OCI-M2 (cell line): ENCODE results near the gene REELD1.

Experiments used
- DNase-seq: peaks from one replicate; lab custom pipeline; 2025; ENCODE audit not compliant: unreplicated experiment; lab: John Stamatoyannopoulos, UW

Gene REELD1

DNA sequence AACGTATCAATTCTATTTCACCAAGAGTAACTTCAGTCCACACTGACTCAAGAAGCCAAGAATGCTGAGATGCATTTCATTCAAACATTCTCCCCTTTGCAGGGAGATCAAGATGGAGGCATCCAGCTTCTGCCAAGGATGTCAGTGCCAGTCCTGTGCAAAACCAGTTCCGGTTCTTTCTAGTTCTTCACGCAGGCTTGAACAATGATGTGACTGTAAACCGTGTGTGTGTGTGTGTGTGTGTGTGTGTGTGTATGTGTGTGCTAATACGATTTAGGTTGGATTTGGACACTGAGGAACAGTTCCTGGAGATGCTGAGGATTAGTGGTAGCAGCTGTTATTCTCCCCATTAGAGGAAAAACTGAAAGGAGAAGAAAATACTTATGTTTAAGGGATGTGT lies at the start of gene REELD1:
Gene REELD1, plus strand, starts transcription at position 301 of the 400 bp plus-strand sequence. CDS start 2,415 bp downstream, outside the sequence.
- DNase-seq = no peak

DNA sequence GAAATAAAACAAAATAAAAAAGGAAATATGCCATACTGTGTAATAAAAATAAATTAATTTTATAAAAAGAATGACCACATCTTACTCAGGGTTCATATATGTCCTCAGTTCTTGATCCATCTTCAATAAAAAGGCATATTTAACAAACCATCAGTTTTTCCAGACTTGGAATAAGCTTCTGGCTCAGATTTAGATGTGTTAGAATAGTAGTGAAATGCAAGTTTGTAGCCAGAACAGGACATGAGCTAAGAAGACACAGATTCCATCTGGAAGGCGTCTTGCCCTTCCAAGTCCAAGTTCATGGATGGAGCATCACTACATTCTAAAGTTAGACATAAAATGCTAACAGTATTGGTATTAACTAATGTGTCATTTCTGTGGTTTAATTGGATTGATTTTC lies 49.1 kb upstream of the REELD1 start:
- DNase-seq = no peak

DNA sequence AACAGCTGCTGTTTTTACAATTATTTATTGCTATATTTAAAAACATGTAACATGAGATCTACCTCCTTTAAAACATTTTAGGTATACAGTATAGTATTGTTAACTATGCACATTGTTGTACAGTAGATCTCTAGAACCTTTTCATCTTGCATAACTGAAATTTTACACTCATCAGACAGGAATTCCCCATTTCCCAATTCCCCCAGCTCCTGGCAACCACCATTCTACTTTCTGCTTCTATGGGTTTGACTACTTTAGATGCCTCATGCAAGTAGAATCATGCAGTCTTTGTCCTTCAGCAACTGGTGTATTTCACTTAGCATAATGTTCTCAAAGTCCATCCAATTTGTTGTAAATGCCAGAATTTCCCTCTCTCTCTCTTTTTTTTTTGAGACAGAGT lies 48.5 kb upstream of the REELD1 start:
- no peak for DNase-seq

DNA sequence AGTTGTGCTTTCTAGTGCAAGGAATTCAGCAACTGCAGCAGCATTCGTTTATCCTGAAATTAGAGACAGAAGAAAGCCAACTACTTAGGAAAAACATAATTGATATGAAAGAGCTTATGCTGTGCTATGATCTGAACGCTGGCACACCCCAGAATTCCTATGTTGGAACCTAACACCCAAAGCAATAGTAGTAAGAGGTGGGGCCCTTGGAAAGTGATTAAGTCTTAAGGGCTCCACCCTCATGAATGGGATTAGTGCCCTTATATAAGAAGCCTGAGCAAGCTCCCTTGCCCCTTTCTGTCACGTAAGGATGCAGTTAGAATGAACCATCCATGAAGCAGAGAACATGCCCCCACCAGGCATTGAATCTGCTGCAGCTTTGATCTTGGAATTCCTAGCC lies 44.2 kb upstream of the REELD1 start:
- no peak for DNase-seq

DNA sequence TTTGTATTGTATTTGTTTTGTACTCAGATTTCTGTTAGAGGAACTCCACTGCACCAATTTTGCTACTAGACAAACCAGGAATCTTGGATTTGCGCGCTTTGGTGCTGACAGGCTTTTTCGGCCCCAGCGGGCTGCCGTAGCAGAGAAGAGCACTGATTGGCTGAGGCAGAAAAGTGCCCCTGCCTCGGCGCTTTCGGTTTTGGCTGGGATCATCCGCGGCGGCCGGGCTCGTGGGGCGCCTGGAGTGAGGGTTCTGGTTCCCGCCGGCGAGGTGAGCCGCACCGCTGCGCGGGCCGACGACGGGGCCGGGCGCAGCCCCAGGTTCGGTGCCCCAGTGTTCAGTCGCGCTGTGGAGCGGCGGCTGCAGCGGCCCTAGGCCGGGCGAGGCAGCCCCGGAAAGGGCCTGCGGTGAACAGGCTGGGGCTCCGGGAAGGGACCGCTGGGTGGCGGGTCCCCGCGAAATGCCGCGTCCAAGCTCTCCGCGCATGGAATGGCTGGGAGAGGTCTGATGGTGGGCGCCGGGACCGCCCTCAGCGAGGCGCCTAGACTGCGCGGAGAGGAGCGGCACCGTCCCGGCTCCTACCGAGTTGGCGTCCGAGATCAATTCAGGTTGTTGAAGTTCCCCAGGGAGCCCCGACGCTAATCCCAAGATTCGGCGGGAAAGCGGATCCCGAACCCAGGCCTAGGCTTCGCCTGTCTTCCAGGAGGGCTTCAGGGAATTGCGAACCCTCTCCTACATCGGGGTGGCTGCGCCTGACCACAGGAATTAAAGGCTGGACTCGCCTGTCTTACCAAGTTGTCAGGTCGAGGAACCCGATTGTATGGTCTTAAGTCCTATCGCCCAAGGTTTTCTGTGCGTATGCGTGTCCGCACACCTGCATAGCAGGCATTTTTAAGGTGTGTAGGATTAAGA lies 38.5 kb upstream of the REELD1 start, which contains the start of gene LSM6:
Gene LSM6, plus strand, starts transcription at position 178 of the 913 bp plus-strand sequence. CDS start 7,204 bp downstream, outside the sequence.
- DNase-seq = peak; percentile 21

DNA sequence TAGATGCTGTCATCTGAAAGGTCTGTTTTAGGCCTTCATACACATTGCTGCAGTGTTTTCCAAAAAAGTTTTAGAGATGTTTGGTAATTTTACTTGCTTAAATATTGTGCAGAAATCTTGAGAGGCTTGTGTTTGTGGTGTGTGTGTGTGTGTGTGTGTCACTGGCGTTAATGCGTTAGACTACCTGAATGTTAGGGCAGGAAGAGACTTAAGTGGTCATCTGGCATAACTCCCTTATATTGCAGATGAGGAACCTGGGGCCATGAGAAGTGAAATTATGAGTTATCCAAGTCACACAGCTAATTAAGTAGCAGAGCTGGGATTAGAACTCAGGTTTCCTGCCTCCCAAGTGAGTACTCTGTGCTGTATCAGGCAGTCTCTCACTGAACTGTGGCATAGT lies 37.4 kb upstream of the REELD1 start:
- DNase-seq = no peak

DNA sequence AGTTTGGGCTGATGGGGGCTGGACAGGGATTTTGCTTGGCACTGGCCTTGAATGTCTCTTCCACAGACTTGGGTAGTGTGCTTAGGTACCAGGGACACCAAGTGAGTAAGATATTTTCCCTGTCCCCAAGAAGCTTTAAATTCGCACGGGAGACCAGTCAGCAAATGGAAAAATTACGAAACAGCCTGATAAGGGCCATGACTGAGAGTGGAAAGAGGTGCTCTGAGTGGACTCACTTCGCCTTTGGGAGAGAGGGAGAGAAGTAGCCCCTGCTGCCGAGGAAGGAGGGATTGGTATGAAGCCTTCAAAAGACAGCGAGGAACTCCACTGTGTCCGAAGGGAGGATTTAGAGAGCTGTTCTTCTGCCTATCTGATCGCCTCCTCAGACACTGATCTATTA lies 36.2 kb upstream of the REELD1 start:
- DNase-seq = no peak

DNA sequence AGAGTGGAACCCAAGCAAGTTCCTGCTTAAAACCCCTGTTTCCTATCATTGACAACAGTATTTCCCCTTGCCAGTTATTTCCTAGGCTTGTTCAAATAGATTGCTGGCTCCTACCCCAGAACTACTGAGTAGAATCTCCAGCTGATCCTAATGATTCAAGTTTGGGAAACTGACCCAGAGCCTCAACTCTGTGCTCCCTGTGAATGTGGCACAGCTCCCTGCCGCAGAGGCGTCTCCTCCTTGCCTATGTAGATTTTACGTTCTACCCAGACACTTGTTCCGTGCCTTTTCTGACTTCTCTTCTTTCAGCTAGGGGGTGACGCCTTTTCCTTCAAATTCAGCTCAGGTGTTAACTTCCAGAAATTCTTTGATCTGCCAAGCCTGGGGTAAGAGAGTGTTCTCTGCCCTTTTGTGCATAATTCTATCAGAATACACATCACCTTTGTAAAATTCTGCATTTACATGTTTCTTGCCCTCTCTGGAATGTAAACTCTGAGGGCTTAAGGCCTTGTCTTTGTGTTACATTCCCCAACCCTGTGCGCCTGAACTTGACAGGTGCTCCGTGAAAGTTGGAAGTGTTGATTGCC lies 34.5 kb upstream of the REELD1 start:
- no peak for DNase-seq

DNA sequence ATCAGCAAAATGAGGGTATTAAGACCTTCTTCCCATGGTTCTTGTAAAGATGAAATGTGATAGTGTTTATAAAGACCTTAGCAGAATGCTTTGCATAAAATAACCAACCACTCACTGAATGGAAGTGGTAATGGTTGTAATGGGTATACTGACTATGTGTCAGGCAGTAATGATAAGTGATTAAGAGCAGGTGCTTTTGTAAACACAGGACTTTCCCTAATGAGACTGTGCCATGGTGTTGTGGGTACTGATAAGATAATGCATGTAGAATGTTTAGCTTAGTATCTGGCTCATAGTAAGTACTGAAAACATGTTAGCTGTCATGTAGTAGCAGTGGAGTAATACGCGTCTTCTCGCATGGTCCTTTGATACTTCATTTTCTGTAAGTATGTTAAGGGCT lies 31.9 kb upstream of the REELD1 start:
- DNase-seq = no peak

DNA sequence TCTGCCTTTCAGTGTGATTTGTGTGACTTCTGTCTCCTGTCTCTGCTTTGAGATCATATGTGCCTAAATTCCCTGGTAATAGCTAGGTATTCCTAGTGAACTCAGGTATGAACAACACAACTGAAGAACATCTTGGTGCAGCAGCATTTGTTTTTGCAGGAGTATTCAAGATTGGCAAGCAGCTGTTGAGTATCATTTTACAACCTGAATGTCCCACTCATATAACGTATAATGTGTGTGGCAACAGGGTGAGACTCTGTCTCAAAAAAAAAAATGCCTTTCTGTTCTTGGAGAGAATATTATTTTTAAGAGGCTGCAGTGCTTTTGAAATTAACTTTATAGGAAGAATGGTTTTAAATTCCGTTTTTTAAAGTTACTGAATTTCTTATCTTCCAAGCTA lies 31.1 kb upstream of the REELD1 start:
- DNase-seq = no peak

DNA sequence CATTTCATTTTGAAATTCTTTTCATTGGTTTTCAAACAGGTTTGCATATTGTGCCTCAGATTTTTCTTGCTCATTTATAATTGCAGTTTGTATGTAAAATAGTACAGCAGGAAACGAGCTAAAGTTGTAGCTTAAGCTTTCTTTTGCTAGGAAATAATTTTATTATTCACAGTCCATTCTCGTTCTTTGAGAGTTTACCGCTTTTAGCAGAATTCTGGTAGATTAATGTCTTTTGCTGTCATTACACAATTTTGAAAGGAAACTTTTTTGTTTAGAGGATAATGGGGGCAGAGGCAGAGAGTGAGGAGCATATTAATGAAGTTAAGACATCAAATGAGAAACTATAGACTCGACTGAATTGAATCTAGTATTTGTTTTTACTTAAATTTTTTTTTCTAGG lies 28.3 kb upstream of the REELD1 start:
- DNase-seq = no peak

DNA sequence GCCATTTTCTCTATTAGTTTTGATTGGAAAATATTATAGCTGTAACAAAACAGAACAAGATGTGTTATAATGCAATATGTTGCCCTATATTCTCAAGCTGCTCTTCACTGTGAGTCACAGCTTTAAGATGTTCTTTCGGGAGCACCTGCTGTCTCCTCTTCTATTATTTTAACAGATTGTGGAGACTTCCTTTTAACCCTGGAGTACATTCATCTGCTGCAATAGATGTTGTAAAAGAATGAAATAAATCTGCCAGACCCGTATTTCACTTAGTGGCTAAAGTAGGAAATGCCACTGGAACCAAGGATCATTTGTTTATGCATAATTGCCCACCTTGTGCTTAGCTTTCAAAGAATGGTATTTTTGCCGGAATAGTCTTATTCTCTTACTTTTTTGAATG lies 27.7 kb upstream of the REELD1 start:
- no peak for DNase-seq

DNA sequence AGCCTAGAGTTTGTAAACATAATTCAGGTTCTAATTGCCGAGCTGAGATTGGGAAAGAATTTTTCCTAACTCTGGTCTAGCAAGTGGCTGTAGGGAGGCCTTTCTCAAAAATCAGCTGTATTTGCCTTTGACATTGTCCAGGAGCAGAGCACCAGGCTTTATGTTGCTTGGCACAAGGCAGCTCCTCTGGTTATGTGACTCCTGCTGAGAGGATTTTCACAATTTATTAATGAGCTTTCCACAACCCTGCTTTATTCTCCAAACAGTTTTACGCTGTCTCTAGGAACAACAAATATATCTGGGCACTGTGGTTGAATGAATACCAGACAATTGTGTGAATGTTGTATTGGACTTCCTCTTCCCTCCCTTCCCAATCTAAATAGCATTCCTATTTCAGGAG lies 23.9 kb upstream of the REELD1 start:
- DNase-seq = no peak

DNA sequence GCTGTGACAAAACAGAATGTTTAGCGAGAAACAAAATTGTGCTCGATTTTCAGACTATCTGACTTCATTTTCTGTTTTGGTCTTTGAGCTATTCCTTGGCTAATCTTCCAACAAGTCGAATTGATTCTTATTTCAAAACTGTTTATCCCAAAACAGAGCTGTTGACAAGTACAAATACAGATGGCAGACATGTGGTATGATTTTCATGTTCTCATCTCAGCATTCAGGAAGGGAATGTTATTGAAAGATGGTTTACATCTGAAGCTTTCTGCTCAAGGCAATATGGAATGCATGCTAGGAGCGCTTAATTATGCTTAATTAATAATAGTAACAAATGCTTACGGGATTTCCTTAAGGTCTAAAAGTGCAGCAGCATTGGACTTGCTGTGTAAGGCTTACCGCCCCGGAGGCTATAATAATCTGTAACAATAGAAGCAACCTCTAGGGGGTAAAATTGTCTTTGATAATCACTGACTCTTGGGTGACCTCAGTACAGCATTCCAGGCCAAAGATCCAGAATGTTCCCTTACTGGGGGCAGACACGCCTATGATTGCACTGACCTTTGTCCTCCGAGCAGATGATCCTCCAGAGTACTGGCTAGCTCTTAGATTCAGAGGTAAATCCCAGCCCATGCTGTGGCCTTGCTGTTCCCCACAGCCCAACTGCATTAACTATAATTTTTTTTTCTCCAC lies 22.4 kb upstream of the REELD1 start:
- DNase-seq = no peak

DNA sequence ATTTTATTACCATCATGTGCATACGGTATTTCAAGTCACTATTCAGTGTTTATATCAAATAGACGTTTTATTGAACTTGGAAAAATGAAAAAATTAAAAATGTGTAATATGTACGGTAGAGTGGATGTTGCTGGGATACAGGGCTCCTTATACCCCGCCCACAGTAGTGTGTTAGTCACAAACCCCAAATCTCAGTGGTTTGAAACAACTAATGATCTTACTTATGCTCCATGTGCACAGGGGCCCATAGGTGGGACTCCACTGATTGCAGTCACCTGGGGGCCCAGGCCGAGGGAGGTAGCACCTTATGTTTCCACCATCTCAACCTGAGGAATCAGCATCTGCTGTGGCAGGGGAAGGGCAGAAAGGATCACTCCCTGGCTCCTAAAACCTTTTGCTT lies 20.7 kb upstream of the REELD1 start:
- DNase-seq = no peak

DNA sequence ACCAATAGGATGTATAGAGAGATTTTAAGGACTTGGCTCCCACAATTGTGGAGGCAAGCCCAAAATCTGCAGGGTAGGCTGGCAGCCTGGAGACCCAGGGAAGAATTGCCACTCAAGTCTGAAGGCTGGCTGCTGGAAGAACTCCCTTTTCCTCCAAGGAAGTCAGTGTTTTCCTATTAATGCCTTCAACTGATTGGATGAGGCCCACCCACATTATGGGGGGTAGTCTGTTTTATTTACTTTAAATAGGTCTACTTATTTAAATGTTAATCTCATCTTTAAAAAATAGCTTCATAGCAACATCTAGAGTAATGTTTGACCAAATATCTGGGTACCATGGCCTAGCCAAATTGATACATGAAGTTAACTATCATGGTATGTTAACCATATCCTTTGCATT lies 20.1 kb upstream of the REELD1 start:
- DNase-seq = no peak

DNA sequence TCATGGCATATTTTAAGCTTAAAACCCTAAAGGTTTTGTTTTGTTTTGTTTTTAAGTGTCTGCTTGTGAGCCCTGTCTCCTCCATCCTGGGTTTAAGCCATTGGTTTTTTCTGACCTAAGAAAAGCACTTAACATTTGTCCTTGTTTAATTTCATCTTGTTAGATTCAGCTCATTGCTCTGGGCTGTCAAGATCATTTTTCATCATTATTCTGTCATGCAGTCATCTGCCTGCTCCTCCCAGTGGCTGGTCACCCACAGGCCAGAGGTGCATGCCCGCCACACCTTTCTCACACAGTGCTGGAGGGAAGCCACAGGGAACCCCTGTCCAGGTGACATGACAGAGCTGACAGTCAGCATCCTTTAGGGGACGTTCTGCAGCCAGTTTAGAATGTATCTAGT lies 11.7 kb upstream of the REELD1 start:
- DNase-seq = no peak

DNA sequence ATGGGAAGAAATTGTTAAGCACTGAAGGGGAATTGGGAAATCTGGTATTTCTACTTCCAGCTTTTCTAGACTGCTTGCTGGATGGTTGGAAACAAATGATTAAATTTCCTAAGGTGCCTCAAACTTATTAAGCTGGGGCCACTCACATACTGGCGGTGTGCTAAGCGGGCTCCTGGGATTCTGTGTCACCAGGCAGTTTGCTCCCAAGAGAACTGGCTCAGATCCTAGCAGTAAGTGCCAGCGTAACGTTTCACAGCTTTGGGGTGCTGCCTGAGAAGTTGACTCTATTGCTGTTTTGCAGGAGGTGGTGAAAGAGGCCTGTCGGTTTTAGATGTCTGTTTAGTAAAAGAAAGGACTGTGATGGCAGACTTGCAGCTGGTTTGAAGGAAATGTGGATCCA lies 6.9 kb upstream of the REELD1 start:
- DNase-seq = no peak

DNA sequence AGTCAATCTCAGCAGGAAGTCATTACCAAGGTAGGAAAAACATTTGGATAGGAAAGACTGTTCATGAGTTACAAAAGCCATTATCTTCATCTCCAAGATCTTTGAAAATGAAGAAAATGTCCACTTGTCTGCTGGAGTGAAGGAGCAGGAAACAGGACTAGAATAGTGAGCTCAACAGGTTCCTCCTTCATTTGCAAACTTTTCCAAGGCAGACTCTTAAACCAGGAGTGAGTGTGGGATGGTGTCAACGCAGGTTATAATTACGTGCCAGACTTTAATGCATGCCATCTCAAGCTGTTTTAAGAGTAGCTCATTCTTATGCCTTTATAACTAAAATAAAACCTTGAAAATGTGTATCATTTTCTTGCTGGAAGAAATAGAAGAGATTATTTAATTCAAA lies 3.4 kb upstream of the REELD1 start:
- DNase-seq = no peak

DNA sequence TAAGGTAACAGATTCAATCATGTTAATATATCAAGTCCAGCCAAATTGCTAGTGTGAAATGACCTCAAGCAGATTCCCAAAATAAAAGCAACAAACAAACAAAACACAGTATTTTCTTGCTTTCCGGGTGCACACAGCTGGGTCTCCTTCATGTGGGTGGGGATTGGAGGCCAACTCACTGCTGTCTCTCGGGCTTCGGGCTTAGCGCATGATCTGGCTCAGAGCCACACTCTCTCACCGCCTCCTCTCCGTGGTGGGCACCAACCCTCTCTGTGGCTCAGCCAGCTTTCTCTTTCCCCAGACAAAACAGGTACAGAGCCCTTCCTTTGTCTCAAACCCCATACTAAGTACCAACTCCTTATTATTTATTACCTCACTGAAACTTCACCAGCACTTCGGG lies 2.9 kb upstream of the REELD1 start:
- DNase-seq = no peak

DNA sequence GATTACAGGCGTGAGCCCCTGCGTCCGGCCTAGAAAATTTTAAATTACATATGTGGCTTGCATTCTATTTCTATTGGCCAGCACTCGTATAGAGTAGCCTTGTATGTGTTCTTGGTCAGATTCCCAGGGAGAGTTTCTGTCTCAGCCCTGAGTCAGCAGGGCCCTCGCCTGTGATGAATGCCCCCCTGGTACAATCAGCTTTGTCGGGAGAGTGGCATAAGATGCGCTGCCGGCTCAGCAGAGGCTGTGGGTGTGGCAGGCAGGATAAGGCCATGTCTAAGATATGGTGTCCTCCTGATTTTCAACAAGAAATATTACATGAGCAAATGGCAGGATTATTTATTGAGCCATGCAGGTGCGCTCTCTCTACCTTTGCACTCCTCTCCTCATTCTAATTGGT lies 1.6 kb upstream of the REELD1 start:
- no peak for DNase-seq

DNA sequence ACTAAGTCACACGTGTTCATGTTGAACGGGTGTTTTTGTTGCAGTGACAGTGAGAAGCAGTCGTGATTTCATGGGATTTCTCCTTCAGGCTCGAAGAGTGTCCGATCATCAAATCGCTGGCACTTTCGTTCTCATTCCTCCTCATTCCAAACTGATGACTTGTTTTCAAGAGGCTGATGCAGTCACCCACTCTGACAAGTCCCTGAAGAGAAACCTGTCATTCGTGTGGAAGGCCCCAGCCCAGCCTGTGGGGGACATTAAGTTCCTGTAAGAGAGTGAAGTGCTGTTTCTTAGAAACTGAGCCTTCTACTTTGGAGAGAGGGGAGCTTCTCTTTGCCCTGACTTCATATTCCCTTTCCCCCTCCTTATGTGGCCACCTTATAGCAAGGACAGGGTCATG lies 8.0 kb downstream of the REELD1 start:
- no peak for DNase-seq
